Measurements from ENCODE around the gene PRSS12.
"Not testable (repeated sequence)": the region's sequence is repeated elsewhere in the genome, so short reads cannot be mapped to it uniquely, and the experiment has no call there.

Gene PRSS12

DNA sequence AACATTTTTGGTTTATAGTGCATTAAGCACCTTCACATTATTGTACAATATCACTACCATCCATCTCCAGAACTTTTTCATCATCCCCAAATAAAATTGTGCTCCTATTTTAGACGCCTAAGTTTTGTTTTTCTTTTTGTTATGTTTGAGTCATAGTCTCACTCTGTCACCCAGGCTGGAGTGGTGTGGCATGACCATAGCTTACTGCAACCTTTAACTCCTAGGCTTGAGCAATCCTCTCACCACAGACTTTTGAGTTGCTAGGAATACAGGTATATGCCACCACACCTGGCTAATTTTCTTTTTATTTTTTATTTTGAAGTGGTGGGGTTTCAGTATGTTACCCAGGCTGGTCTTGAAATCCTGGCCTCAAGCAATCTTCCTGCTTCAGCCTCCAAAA, 33.9 kb downstream of the PRSS12 start:
- DNase-seq = no peak

DNA sequence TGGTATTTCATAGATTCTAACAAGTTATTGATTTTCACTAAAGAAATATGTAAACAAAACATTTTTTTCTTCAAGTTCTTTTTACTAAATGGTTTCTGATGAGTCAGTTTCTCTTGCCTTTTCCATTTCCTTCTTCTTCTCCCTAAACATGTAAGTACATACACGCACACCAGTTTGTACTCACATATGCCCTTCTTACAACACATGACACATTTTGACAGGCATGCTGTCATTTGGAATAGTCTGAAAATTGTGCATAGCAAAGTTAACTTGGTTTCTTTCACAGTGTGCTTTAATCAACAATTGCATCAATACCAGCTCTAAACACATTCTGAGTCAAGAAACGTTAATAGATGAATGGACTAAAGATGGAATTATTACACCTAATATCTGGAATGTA, 35.1 kb downstream of the PRSS12 start:
- no peak for DNase-seq

DNA sequence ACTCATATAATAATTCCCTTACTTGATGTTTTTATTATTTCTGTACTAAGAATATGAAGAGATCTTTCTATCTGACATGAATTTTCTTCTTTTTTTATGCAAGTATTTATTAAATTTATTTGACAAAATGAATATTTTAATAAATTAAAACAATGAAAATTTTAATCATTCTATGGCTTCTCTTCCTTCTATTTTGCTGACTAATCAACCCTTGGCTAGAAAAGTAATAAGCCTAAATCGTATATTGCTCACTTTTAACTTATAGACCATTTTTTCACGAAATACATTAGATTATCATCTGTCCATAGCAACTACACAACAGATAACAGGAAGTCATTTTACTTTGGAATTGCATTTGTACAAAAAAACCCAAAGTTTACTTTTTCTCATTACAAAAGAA, 38.6 kb downstream of the PRSS12 start:
- DNase-seq = no peak

DNA sequence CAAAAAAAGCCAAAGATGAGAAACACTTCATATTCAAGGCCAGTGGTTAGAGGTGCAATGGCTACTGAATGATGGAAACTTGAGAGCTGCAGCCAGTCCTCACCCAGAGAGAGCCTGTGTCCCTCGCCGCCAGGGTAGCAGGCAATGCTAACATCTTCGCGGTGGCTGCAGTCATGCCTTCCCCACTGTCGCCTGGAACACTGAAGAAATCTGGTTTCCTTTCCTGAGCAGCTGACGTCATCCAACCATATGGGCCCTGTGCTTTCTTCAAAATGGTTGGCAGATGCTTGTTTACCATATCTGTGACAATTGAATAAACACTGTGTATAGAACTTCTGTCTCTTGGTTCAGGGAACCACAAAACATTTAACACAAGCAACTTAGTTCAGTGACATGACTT, 39.7 kb downstream of the PRSS12 start:
- no peak for DNase-seq

DNA sequence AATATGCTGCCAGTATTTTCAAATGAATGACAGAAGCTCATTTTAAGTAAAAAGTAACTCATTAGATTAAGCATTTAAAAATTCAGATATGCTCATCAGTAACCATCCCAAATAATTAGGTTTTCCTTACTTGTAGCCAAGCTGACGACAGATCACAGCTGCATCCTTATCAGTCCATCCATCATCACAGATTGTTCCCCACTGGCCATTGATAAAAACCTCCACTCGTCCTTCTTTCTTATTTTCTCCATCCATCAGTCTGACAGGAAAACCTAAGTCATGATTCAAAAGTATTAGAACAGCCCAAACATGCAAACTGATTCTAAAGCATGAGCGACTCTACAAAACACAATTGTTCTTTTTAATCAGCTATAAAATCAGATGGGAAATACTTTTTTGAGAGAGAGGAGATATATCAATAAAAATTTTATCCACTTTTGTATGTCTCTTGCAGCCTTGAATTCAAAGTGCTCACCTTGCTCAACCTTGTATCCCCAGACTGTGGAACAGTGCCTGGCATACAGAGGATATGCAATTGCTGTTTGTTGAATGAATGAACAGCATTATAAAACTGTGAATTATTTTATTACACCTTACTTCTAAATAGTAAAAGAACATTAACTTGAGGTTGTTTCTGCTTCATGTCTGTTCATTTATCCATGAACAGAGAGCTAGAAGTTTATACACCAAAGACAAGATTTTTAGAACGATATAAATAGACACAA, 44.3 kb downstream of the PRSS12 start:
- DNase-seq = no peak

DNA sequence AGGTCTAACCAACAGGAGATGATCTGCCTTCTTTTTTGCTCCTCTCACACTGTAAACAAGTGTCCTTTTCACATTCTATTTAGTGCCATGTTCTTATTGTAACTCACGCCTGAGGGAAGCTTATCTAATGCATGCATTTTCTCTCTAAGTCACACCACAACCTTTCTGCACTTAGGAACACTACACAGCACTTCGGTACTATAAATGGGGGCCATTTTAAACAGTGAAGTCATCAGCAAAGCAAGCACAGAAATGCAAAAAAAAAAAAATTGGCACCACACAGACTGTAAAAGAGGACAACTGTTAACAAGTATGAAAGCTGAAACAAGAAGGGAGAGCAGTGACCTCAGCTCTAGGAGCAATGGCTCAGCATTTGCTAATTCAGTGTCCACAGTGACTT, 45.2 kb downstream of the PRSS12 start:
- no peak for DNase-seq

DNA sequence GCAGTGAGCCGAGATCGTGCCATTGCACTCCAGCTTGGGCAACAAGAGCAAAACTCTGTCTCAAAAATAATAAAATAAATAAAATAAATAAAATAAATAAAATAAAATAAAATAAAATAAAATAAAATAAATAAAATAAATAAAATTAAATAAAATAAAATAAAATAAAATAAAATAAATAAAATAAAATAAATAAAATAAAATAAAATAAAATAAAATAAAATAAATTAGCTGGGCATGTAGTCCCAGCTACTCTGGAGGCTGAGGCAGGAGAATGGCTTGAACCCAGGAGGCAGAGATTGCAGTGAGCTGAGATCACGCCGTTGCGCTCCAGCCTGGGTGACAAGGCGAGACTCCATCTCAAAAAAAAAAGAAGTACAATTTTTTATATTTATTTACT, 53.2 kb downstream of the PRSS12 start:
- not testable (repeated sequence) for DNase-seq

DNA sequence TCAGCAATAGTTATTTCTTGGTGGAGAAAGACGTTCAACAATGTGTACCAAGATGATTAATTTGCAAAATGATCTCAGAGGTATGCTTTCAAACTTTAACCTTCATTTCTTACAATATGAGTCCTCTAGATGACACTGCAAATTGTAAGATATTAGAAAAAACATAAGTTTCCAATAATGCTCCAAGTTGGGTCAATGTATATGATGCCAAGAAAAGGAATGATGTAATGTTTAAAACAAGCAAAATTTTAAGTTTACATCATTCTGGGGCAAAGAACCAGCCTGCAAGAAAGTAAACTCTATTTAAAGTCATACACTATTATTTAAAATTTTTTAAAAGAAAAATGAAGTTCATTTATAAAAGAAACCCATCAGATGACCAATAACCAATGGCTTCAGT, 56.1 kb downstream of the PRSS12 start:
- no peak for DNase-seq

DNA sequence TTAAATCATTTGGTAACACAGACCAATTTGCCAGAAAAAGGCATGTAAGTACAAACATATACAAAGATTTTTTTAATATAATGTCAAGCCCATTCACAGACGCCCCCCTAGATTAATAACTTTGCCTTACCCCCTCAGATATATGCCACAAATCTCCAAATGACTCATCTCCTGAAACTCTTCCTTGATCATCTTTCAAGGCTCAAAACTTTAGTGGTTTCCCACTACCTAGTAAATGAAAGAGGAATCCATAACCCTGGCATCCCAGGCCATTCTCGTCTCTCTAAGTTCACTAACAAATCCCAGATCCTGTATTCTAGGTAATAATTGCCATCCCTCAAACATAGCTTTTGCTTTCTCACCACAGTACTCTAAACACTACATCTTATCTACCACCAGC, 61.9 kb downstream of the PRSS12 start:
- no peak for DNase-seq

DNA sequence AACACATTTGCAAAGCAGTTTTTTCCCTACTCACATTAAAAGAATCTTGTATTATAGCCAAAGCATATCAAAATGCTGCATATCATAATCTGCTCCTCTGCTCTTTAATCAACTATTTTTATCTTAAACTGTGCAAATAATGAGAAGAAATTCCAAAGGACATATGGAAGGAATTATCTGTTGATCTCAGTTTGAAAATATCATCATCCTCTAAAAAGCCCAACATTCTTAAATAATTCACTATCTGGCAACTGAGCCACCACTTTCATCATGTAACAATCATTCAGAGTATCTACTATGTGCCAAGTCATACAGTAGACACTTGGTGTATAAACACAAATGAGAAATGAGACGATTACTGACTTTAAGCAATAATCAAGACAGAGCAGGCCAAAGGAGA, 63.0 kb downstream of the PRSS12 start:
- no peak for DNase-seq

DNA sequence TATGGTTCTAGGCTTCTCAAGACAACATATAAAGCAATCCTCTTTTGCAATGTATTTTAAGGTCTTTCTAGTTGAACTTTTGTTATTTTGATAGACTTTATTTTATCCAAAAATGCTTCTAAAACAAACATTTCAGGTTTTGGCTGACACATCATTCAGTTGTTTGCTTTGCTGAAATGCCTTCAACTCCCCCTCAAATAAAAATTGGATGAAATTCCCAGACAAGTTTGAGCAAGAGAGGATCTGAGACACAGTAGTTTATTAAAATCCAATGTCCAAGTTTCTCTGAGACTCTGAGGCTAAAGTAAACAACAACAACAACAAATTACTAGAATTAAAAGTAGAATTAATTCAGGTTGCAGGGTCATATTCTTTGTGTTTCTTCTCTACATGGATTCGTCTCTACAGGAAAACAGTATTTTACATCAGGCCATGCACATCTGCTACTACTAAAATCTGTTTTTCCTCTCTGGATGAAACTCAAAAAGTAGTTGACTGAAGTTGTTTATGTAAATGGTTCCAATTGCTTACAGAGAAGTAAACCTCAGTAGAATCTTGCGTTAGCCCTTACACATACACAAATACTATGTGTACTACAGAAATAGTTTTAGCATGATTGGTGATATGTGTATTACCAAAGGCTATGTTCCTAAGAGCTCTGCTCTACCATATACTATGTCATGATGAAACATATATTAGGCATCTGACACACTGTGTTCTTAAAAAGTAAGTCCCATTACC, 64.9 kb downstream of the PRSS12 start:
- DNase-seq = no peak

DNA sequence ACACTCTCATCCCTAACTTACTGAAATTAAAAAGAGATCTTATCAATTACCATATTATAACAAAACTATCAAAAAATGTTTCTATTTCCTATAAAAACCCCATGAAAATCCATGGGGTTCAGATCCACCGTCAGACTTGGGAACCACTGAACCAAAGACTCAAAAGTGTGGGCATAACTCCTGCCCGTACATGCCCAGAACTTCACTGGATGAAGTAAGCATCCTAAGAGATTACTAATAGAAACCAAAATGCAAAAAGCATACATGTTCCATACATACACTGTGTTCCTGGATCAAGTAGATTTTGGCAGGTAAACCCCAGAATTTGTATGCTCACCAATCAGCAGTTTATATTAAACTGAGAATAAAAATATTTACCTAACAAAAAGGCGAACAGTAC, 66.1 kb downstream of the PRSS12 start:
- no peak for DNase-seq

DNA sequence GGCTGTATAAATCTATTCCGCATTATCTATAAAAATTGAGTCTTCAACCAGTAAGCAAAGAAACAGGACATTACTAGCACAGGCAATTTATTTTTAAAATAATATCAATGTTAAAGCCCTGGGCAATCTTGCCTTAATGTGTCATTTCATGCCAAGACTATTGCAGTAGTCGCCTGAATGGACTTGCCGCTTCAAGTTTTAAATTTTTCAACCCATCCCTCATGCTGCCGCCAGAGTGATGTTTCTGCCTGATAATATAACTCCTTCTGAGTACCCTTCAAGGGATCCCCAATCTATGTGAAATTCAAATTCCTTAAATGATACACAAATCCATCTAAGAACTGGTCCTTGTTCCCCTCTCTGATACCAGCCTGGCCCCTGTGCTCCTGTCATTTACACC, 66.9 kb downstream of the PRSS12 start:
- DNase-seq = no peak

DNA sequence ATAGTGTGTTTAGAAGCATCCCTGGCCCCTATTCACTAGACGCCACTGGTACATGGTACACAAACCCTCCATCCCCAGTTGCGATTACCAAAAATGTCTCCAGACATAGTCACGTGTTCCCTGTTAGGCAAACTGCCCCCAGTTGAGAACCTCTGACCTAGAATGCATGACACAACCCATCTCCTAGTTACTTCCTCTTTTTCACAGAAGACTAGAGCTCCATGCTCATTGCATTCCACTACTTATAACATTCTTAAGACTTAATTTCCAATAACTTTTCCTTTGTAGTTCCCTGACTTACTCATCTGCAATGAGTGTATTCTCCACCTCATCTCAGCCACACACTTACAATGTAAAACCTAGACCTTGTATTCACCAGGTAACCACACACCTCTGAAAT, 68.6 kb downstream of the PRSS12 start:
- DNase-seq = no peak

DNA sequence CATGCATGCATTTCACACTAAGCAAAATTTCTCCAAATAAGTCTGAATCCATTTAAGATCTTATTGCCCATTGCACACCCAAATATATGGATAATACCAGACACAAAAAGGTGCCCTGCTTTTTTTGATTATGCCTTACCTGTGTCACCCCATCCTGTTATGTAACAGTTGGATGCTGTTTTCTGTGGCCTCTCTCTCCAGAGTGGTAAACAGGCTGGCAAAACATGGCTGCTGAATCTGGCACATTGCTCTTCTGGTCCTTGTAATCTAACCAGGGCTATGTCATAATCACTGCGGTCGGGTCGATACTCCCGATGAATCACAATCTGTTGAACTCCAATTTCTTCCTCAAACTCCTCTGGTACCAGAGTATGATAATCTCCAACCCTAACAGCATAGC, 70.1 kb downstream of the PRSS12 start:
- no peak for DNase-seq

DNA sequence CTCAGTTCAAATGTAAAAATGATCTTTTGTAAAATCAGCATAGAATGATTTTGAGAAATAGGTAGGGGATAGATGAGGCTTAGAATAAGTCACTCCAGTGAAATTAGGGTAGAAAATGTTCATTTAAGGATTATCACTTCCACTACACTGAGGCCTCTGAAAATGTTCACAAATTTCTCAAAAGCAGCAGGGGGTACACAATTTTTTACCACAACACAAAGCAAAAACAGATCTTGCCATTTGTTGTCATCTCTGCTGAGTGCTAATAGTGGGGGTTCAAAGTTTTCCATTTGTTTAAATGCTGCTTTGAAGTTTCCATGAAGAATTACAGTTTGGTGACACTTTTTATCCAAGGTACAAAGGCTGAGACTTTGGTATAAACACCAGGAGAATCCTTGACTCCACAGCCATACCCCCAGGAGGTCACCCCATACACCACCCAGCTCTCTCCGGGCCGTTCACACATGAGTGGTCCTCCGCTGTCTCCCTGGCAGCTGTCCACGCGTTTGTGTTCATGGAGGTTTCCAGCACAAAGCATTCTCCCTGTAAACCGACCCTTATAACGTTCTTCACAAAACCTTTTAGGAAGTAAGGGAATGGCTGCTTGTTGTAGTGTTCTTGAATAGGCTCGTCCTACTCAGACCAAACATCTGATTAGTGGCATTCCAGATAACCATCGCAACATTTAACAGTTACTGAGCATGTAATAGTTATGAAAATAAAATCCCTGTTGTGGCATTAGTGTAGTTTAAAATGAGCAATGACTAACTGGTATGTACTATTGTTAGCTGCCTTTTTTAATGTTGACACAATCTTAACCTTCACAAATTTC, 71.0 kb downstream of the PRSS12 start:
- no peak for DNase-seq

DNA sequence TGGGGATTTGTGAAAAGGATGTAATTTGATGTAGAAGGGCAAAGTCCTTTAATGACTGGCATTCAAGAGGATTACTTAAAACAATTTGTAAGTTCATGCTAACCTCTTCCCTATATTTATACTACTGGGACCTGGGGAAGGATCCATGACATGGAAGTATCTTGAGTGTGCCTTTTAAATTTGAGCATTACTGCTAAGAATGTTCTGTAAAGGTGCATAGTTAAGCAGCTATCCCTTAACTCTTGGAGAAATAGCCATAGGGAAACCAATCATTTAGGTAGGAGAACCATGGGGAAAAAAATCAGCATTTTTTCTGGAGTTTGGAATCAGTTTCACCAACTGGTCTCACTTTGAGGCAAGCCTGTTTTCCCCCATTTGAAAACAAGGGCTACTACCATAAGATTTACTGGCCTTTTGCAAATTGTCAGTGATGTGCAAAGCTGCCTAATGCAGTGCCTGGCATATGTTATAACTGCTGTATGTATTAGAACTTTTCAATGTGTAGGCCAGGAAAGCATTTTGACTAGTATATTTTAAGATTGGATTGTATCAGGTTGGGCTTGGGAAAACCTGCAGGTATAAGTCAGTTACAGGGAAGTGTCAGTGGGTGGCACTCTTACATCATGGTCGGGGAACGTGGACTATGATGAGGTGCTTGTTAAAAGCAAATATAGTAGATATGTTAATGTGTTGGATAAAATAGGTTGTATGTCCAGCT, 72.1 kb downstream of the PRSS12 start:
- DNase-seq = peak; percentile 29

DNA sequence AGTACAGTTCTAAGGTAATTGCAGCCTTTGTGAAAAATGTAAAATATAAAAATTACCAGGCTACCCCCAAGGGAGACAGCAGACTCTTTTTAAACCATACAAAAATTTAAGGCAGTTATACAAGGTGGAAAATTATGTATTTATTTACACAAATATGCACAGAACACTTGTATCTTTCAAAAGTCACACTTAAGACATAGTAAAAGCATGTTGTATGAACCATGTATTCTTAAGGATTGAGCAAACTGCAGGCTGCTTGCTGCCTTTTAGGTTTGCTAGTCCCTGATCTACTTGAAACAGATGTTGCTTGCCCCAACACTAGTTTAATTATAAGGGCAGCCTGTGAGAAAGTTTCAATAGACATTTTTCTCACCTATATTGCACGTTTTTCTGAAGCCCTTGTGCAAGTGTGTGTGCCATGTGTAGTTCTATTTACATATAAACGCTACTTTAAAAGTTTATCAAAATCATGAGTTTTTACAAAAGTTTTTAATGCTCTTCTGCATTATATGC, 72.8 kb downstream of the PRSS12 start:
- no peak for DNase-seq

DNA sequence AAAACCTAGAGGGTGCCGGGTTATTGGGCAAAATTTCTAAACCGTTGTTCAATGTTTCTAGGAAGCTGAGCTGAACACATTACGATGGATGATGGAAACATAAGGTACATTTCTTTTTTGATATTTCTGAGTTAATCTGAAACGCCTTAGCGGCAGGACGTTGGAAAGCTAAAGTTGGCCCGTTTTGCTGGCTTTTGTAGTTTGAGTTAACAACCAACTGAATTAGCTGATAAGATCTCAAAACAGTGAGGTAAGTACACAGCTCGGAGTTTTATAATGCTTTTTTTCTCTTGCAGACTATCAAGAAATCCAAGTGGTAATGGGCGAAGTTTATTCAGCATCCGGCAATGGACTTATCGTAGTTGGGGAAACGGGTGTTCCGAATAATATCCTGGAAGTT, 73.5 kb downstream of the PRSS12 start:
- no peak for DNase-seq

DNA sequence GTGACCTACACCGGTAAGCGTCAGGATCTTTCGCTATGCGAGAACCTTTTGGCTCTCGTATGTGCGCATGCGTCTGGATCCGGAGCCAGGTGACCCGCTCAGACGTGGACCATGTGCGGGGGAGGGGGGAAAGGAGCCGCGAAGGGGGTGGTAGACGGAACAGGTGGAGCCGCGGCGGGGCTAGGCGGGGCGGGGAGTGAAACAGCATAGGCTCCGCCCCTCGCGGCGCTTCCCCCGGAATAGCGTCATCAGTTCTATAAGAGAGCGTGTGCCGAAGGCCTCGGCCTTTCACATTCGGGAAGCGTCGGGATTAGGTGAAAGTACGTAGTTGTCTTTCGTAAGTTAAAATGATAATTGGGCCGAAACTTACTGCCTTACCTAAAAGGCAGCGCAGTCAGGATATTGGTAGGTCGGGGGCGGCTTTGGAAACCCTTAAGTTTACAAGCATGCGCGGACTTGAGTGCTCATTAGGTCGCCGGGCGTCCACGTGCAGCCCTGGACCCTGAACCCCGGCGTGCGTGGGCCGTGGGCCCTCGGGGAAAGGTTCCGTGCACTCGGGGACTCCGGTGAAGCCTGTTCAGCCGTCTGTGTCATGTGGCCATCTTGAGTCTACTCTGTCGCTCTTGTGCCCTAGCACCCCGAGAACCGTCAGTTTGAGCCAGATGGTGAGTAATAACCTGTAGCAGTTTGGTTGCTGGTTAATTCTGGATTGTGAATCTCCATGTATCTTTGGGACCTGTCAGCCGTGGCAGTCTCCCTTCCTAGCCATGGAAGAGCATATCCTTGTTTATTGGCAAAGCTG, 74.1 kb downstream of the PRSS12 start:
- peak; percentile 94 for DNase-seq

DNA sequence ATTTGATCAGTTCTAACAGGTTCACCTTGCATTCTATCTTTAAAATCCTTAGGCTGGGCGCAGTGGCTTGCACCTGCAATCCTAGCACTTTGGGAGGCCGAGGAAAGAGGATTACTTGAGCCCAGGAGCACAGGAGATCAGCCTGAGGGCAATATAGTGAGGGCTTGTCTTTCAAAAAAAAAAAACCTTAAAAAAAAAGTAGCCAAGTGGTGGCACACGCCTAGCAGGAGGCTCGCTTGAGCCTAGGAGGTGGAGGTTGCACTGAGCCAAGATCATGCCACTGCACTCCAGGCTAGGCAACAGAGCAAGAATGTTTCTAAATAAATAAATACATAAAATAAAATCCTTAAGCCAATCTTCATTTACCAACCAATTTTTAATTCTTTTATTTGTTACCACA, 75.6 kb downstream of the PRSS12 start:
- DNase-seq = no peak

DNA sequence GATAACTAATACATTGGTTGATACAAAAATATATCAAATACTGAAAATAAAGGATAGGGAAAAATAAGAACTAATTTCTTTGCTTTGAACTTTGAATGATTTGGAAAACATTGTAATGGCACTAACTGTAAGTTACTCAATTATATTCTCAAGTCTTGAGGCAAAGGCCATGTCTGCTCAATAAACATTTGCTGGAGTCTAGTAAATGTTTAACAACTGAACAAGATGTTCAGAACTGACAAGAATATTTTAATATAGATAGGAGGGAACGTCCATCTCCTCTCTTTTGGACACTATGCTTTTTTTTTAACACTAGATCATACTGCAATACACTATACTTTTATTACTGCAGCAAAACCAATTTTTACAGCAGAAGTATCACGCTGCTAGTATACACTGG, 76.2 kb downstream of the PRSS12 start:
- no peak for DNase-seq

All from NCI-H2029 (cell line).